T-helper 2 cell treated with Interferon-gamma antibody and Interleukin-4, amounts not matched to agents 100 ng/mL and 5 ng/mL, for 36 hours (primary cell): ENCODE results near the gene U2AF2. TPM values are rescaled to one million over a fixed set of nuclear protein-coding genes. Genes with fewer than 3 reads are reported as not detected.

Experiments
- intact Hi-C: fragments of 100-400 bp; cut with micrococcal nuclease; formaldehyde crosslinking; loops from one replicate; pipeline ENCODE4 v1.15.1; 2023
- total RNA-seq: library from RNA; stranded (reverse); gene quantifications from 2 replicates; pipeline ENCODE4 v1.2.3, GENCODE V29; 2022

Gene U2AF2
- total RNA-seq, 1 donor from 2014 or later = 303 TPM

DNA sequence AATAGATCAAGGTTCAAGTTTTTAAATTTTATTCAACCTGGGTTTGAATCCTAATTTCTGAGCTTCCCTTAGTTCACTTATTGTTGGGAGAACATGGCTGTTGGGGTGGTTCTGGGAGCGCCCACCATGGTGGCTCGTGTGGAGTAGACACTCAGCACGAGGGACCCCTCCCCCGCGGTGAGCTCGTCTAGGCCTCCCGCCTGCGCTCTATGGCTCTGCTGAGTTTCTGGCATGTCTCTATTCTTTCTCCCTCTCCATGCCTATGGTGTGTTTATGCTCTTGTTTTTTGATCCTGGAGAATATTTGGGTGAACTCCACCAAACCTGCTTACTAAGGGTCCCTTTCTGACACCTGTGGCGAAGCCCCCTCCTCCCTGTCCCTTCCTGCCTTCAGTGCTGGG lies 18.6 kb downstream of the U2AF2 start:
- intact Hi-C loops = no loop called here

DNA sequence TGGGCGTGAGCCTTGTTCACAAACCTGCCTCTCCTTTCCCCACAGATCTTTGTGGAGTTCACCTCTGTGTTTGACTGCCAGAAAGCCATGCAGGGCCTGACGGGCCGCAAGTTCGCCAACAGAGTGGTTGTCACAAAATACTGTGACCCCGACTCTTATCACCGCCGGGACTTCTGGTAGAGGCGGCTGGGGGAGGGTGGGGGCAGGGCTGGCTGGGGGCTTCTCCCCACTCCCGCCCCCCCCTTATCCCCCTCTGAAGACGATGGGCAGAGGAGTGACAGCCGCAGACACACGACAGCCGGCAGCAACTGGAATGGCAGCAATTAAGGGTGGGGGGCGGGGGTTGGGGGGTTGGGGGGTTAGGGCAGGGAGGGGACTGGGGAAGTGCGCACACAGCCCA lies 19.1 kb downstream of the U2AF2 start:
- intact Hi-C loops = loop anchor here (2.0 kb wide), 1 partner anchor 39 kb away; no protein-coding TSS in a partner anchor

GRCh38 chr19:55674459-55674840 lies 19.6 kb downstream of the U2AF2 start:
- intact Hi-C loops = loop anchor here (2.0 kb wide), 1 partner anchor 40 kb away; no protein-coding TSS in a partner anchor

- intact Hi-C loops = loop anchor here (1.0 to 2.0 kb wide), 3 partner anchors 20 to 466 kb away; partner anchors contain the start of genes U2AF2 and ZNF444
These were observed 20.2 kb downstream of the U2AF2 start, which contains the start of gene EPN1 for GRCh38 chr19:55674841-55675660. Gene EPN1, plus strand, starts transcription at chr19:55675226. Its CDS starts 3,402 bp downstream, at chr19:55678628.

DNA sequence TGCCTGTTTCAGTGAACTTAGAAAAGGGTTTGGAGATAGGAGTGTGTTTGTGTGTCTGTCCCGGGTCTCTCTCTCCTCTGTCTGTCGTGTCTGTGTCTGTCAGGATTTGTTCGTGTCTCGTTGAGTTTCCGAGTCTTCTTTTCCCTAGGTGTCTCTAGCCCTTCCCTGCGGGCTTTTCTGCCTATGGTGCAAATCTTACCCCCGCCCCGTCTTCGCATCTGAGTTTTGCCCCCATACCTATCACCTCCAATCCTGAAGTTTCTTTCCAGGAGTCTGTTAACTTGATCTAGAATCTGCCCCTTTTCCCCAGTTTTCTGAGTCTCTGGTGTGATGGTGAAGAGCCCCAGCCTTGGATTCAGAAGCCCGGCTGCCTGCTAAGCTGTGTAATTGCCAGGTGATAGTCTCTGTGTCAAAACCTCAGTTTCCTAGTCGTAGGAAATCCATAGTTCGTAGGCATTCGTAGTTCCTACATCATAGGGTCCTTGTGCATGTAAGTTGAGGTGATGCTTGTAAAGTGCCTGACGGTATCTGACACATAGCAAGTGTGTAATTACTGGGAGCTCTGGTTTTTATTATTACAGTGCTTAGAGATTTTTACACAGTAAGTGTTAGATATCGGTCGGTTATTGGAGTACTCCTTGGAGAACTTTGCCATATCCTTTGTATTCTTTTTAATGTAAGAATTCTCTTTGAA lies 21.0 kb downstream of the U2AF2 start:
- intact Hi-C loops = loop anchor here (1.0 to 2.0 kb wide), 3 partner anchors 21 to 465 kb away; partner anchors contain the start of genes U2AF2 and ZNF444

DNA sequence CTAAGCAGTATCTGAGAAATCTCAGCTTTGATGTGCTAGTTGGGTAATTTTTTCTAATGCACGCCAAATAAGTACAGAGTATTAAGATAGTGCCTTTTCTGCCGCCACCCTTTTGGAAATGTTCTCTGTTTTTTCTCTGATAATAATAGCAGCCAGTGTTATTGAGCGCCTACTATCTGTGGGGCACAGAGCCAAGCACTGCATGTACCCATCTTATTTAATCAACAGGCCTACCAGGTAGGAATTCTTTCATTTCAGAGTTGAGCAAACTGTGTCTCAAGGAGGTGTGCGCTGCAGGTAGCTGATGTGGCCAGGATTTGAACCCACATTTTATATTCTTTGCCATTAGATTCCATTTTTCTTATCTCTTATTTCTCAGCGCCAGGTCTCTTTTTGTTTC lies 21.5 kb downstream of the U2AF2 start:
- intact Hi-C loops = no loop called here

DNA sequence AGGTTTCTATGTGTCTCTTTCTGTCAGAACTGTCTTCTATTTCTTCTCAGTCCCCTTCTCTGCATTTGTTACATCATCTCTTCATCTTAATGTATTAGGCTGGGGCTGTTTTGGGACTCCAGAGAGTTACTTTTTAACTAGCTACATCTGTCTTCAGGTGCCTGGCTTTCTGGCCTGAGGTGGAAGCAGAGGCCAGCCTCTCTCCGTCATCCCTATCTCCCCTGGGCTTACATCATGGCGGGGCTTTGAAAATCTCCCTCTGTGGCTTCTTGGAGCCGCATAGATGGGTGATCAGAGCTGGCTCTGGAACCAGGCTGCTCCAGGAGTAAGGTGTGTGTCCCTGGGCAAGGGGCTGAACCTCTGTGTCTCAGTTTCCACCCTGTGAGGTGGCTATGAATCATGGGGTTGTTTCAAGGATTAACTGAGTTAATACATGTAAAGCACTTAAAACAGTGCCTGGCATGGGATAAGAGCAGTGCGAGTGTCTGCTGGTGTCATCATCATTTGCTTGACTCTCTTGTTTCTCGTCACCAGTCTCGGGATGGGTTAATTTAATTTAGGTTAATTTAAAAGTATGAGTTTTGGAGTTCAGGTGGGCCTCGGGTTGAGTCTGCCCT lies 22.2 kb downstream of the U2AF2 start:
- intact Hi-C loops = no loop called here

GRCh38 chr19:55677572-55678028 lies 22.8 kb downstream of the U2AF2 start:
- intact Hi-C loops = no loop called here

- intact Hi-C loops = no loop called here
These were observed 23.4 kb downstream of the U2AF2 start for GRCh38 chr19:55678121-55678671.

DNA sequence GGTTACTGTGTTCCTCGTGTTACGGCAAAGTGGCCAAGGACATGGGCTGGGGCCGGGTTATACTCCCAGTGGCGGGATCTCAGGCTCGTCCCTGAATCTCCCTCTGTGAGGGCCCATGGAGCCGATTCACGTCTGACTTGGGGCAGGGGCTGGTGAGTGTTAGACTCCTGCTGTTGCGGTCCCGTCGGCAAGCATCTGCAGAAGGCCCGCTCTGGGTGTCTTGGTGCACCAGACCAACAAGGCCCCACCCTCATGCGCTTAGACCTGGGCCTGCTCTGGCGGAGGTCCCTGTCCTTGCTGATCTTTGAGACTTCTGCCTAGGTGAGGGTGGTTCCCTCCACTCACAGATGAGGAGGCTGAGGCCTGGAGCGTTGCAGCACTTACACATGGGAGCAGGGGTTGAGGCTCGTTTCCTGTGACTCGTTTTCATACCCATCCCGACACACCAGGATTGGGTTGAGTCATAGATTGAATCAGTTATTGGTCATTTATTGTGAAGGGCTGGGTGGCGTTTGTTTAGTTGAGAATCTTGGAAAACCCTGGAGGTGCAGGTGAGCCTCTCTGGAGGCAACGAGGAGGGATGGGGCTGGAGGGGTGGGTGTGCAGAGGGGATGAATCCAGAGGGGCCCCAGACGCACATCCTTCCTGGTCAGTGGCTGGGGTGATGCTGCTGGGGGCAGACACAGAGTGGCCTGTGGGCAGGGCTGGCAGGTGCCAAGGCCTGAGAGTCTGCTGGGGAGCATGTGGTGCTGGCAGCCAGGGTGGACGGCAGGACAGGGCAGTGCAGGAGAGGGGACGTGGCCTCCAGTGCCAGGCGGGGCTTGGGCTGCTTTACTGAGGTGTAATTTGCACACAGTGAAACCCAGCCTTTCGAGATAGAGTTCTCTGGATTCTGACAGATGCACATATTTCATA lies 24.8 kb downstream of the U2AF2 start:
- intact Hi-C loops = no loop called here

DNA sequence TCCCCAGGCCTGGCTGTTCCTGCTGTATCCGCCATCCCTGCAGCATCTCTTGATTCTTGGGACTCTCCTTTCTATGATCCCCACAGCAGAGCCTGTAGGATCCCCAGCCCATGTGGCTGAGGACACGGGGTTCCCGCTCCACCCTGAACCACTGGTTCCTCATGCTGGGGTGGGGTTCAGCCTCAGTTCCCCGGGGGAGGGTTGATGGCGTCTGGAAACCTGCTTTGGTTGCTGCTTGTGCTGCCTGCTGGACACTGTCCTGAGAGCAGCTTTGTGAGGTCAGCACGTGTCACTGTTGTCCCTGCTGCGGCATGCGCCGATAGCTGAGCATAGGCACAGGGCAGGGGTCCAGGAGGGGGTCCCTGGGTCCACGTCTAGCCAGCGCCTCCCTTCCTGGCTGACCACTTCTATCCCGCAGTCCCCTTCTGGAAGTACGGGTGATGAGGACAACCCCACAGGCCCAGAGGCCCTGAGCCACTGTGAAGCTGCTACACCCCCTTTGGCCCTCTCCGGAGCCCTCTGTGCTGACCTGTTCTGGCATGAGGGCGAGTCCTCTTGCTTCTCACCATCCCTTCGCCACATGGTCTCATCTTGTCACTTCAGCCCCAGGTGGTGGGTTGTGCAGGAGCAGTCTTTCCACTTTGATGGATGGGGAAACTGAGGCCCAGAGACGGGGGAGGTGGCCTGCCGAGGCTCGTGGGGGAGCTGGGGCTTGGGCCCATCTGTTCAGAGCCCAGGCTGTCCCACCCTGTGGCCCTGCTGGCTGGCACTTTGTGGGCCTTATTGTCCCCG lies 25.7 kb downstream of the U2AF2 start:
- intact Hi-C loops = no loop called here

- intact Hi-C loops = no loop called here
These were observed 26.6 kb downstream of the U2AF2 start for GRCh38 chr19:55681131-55682092.

DNA sequence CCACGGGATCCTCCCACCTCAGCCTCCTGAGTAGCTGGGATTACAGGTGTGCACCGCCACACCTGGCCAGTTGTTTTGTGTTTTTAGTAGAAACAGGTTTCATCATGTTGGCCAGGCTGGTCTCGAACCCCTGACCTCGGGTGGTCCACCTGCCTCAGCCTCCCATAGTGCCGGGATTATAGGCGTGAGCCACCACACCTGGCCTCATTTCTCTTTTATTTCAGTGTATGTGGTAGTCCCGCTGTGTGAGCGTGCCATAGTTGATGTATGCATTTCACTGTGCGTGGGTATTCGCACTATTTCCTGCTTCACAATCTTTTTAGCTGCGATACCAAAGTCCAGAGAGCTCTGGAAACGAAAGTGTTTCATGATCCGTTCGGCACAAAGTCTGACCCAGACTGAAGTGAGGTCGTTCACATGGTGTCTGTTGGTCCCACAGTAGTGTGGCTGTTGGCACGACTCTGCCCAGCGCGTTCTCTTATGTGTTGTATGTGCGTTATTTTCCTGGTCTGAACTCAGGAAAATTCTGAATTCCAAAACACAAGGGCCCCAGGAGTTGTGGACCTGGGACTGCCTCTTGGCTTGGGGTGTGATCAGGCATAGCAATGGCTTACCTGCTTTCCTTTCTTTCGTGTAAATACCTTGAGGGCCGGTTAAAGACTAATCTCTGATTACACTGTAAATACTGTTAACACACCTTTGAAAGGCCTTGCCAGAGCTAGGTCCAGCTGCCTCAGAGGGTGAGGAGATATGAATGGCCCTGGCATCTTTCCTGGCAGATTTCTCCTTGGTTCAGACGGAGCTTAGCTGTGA lies 28.8 kb downstream of the U2AF2 start:
- intact Hi-C loops = no loop called here

DNA sequence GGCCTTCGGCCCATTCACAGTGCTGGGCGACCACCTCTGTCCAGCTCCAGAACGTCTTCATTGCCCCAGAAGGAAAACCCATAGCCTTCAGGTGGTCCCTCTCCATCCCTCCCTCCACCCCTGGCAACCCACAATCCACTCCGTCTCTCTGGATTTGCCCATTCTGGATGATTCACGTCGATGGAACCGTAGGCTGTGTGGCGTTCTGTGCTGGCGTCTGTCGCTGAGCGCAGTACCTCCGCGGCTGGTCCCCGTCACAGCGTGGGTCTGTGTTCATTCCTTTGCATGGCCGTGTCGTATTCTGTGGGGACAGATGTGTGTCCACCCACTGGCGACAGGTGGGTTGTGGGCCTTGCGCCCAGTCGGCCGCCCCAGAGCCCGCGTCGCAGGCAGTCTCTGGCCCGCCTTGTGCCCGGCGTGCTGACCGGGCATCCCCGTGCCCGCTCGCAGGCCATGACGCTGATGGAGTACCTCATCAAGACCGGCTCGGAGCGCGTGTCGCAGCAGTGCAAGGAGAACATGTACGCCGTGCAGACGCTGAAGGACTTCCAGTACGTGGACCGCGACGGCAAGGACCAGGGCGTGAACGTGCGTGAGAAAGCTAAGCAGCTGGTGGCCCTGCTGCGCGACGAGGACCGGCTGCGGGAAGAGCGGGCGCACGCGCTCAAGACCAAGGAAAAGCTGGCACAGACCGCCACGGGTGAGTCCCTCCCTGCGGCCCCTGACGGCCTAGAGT lies 30.3 kb downstream of the U2AF2 start:
- intact Hi-C loops = no loop called here

GRCh38 chr19:55685776-55686175 lies 30.9 kb downstream of the U2AF2 start:
- intact Hi-C loops = no loop called here

- intact Hi-C loops = no loop called here
These were observed 31.6 kb downstream of the U2AF2 start for GRCh38 chr19:55686311-55687050.
